Body of pancreas (tissue), 4 donors: ENCODE data around the gene SEPTIN12.

Experiments
- CTCF ChIP-seq, 7 experiments: fragments of 450-650 bp in 4 of 7; fragments of 200-600 bp in 3 of 7; sonication (generic) in 3 of 7; IDR thresholded peaks; one replicate each; pipeline ENCODE4 v1.5.1; 2016 to 2019; ENCODE audit warnings: antibody characterized with exemption in 7 of 7
- POLR2A ChIP-seq, 3 donors: fragments of 450-650 bp; IDR thresholded peaks; one replicate each; pipeline ENCODE4 v1.6.1; 2016; ENCODE audit warnings: antibody characterized with exemption in 3 of 3, mild to moderate bottlenecking in 2 of 3

GRCh38 chr16:4746215-4746614 is 41.9 kb downstream of the SEPTIN12 start:
- no peak for TF ChIP-seq CTCF (IDR thresholded peaks at IDR 0.05)
- TF ChIP-seq POLR2A (IDR thresholded peaks at IDR 0.05): no peak
